GM10248 (cell line): ENCODE results near the gene AKAP14.
"Not testable (repeated sequence)": the region's sequence is repeated elsewhere in the genome, so short reads cannot be mapped to it uniquely, and the experiment has no call there.

Experiments used
- CTCF ChIA-PET: fragments of 300-600 bp; sonication (Branson Sonifier 250); formaldehyde crosslinking; extraction: SDS; loops from one replicate; lab custom pipeline; 2021; ENCODE audit warnings: antibody characterized with exemption; lab: Yijun Ruan, JAX
- POLR2A ChIA-PET: fragments of 350-650 bp; sonication (Branson Sonifier 250); formaldehyde crosslinking; extraction: SDS; loops from one replicate; lab custom pipeline; 2020; ENCODE audit warnings: antibody characterized with exemption; lab: Yijun Ruan, JAX
- DNase-seq: peaks from one replicate; pipeline ENCODE4 v3.0.0; 2012; ENCODE audit errors: extremely low spot score
- CTCF ChIP-seq: IDR thresholded peaks from 2 replicates; pipeline ENCODE4 v1.5.1; 2012; ENCODE audit warnings: mild to moderate bottlenecking, low read depth; ENCODE audit errors: extremely low read depth, missing control alignments, control extremely low read depth

AKAP14 gene

GRCh38 chrX:119943185-119943988 lies 47.7 kb downstream of the AKAP14 start, which contains the start of gene NKAP:
NKAP (minus strand) TSS chrX:119943751; CDS start chrX:119943605, 146 bp downstream.
- POLR2A ChIA-PET, result no interaction called here
- no peak for TF ChIP-seq CTCF
- CTCF ChIA-PET, result no interaction called here
- peak; percentile 72 for DNase-seq

- ChIA-PET POLR2A (no interaction called here), CTCF (no interaction called here)
- TF ChIP-seq CTCF, result no peak
Measured at GRCh38 chrX:119945481-119945880, 49.8 kb downstream of the AKAP14 start.

GRCh38 chrX:119948381-119948780 lies 52.7 kb downstream of the AKAP14 start:
- ChIA-PET POLR2A (no interaction called here), CTCF (no interaction called here)
- TF ChIP-seq CTCF, result no peak

More at GRCh38 chrX:119945481-119945880, 49.8 kb downstream of the AKAP14 start:
- no peak for DNase-seq

GRCh38 chrX:119954374-119954773 lies 58.7 kb downstream of the AKAP14 start:
- no peak for TF ChIP-seq CTCF
- no peak for DNase-seq
- CTCF ChIA-PET, result no interaction called here
- POLR2A ChIA-PET, result no interaction called here

More at GRCh38 chrX:119948381-119948780, 52.7 kb downstream of the AKAP14 start:
- no peak for DNase-seq

- CTCF ChIA-PET, DNase-seq, POLR2A ChIA-PET: not testable (repeated sequence)
Measured at GRCh38 chrX:119955807-119956570, 60.3 kb downstream of the AKAP14 start.

- no peak for TF ChIP-seq CTCF
- ChIA-PET POLR2A (no interaction called here), CTCF (interaction anchor here (1.2 kb wide), 1 partner anchor 21 kb away, joined by 4 read pairs; no protein-coding TSS in a partner anchor)
- no peak for DNase-seq
Measured at GRCh38 chrX:119960625-119961024, 64.9 kb downstream of the AKAP14 start.

- DNase-seq, POLR2A ChIA-PET, CTCF ChIA-PET: not testable (repeated sequence)
Measured at GRCh38 chrX:119966837-119967236, 71.1 kb downstream of the AKAP14 start.
